BJ (cell line): Measurements from ENCODE around the gene UPK2. TPM values are rescaled to one million over a fixed set of nuclear protein-coding genes. Genes with fewer than 3 reads are reported as not detected.
"Not testable (repeated sequence)": the region's sequence is repeated elsewhere in the genome, so short reads cannot be mapped to it uniquely, and the experiment has no call there.

Source experiments
- CTCF ChIA-PET: fragments of 350-600 bp; formaldehyde crosslinking; extraction: SDS; loops from one replicate; lab custom pipeline; 2021; ENCODE audit warnings: antibody characterized with exemption, inconsistent platforms; lab: Yijun Ruan, JAX
- POLR2A ChIA-PET: fragments of 300-600 bp; sonication (Branson Sonifier 250); formaldehyde crosslinking; extraction: SDS; loops from one replicate; lab custom pipeline; 2021; ENCODE audit warnings: antibody characterized with exemption; lab: Charles Lee
- DNase-seq: peaks from one replicate; pipeline ENCODE4 v3.0.0-alpha.2; 2011; ENCODE audit warnings: low read depth
- H3K27me3 ChIP-seq: 2 replicates; pipeline ENCODE4 v1.6.0; 2011; ENCODE audit warnings: low read length; ENCODE audit not compliant: control insufficient read depth, insufficient read depth
- H3K36me3 ChIP-seq: 2 replicates; pipeline ENCODE4 v1.5.1; 2011; ENCODE audit warnings: low read length; ENCODE audit not compliant: control insufficient read depth, insufficient read depth
- H3K4me3 ChIP-seq: 2 replicates; pipeline ENCODE4 v1.5.1; 2011; ENCODE audit warnings: low read depth, mild to moderate bottlenecking, control low read depth, low read length
- CTCF ChIP-seq: IDR thresholded peaks from 2 replicates; pipeline ENCODE4 v1.5.1; 2011; ENCODE audit warnings: low read depth, mild to moderate bottlenecking, control low read depth, inconsistent platforms, low read length, moderate library complexity; ENCODE audit not compliant: insufficient read depth
- polyA plus RNA-seq: library from polyadenylated mRNA; depleted of rRNA; stranded (reverse); fragments of >200 nt; gene quantifications from 2 replicates; pipeline ENCODE4 v1.2.3, GENCODE V29; 2011

UPK2 gene
- polyA plus RNA-seq, 1 experiment, result 0.20 TPM

- DNase-seq, result no peak
- peaks cover 13% of the 10 kb centered on the region for H3K27me3 ChIP-seq
- H3K36me3 ChIP-seq, result no peaks in the 10 kb centered on the region
- ChIA-PET CTCF (no interaction called here), POLR2A (no interaction called here)
- H3K4me3 ChIP-seq, result no peak overlapping the region
- TF ChIP-seq CTCF, result no peak
Observed at GRCh38 chr11:118979434-118979833, 23.3 kb downstream of the UPK2 start.

- H3K27me3 ChIP-seq, result peaks cover 13% of the 10 kb centered on the region
- ChIA-PET CTCF (no interaction called here), POLR2A (no interaction called here)
- DNase-seq, result no peak
- no peaks in the 10 kb centered on the region for H3K36me3 ChIP-seq
- no peak overlapping the region for H3K4me3 ChIP-seq
- TF ChIP-seq CTCF, result no peak
Observed at GRCh38 chr11:118980191-118980881, 24.2 kb downstream of the UPK2 start.

- H3K4me3 ChIP-seq, H3K36me3 ChIP-seq, DNase-seq, H3K27me3 ChIP-seq, POLR2A ChIA-PET: not testable (repeated sequence)
- CTCF ChIA-PET, result interaction anchor here (1.0 to 1.3 kb wide), 2 partner anchors 18 to 27 kb away, joined by 3 read pairs; no protein-coding TSS in a partner anchor
Observed at GRCh38 chr11:118984337-118984736, 28.2 kb downstream of the UPK2 start.

GRCh38 chr11:118984825-118985224 lies 28.7 kb downstream of the UPK2 start:
- H3K27me3 ChIP-seq, result peaks cover 8% of the 10 kb centered on the region; the same call in 1 of the 2 replicates
- ChIA-PET CTCF (interaction anchor here (1.0 to 1.3 kb wide), 2 partner anchors 18 to 28 kb away, joined by 3 read pairs; no protein-coding TSS in a partner anchor), POLR2A (no interaction called here)
- H3K4me3 ChIP-seq, result no peak overlapping the region
- H3K36me3 ChIP-seq, result no peaks in the 10 kb centered on the region
- no peak for DNase-seq
- TF ChIP-seq CTCF, result no peak

GRCh38 chr11:118988280-118988679 lies 32.2 kb downstream of the UPK2 start:
- ChIA-PET CTCF (no interaction called here), POLR2A (no interaction called here)
- no peak overlapping the region for H3K4me3 ChIP-seq
- no peaks in the 10 kb centered on the region for H3K36me3 ChIP-seq
- no peak for DNase-seq
- no peak for TF ChIP-seq CTCF
- no peaks in the 10 kb centered on the region for H3K27me3 ChIP-seq

GRCh38 chr11:118991486-118992038 lies 35.5 kb downstream of the UPK2 start:
- DNase-seq, CTCF ChIA-PET, H3K36me3 ChIP-seq, POLR2A ChIA-PET, H3K27me3 ChIP-seq, H3K4me3 ChIP-seq: not testable (repeated sequence)
